ENCODE results near the gene LETMD1. TPM values are rescaled to one million over a fixed set of nuclear protein-coding genes. Genes with fewer than 3 reads are reported as not detected.

Gene LETMD1
- total and polyA plus RNA-seq, 2 of the 13 experiments (the other 11 are each of a cell fraction or from before 2014, with no cell fraction given), result 43.3 to 87.7 TPM

DNA sequence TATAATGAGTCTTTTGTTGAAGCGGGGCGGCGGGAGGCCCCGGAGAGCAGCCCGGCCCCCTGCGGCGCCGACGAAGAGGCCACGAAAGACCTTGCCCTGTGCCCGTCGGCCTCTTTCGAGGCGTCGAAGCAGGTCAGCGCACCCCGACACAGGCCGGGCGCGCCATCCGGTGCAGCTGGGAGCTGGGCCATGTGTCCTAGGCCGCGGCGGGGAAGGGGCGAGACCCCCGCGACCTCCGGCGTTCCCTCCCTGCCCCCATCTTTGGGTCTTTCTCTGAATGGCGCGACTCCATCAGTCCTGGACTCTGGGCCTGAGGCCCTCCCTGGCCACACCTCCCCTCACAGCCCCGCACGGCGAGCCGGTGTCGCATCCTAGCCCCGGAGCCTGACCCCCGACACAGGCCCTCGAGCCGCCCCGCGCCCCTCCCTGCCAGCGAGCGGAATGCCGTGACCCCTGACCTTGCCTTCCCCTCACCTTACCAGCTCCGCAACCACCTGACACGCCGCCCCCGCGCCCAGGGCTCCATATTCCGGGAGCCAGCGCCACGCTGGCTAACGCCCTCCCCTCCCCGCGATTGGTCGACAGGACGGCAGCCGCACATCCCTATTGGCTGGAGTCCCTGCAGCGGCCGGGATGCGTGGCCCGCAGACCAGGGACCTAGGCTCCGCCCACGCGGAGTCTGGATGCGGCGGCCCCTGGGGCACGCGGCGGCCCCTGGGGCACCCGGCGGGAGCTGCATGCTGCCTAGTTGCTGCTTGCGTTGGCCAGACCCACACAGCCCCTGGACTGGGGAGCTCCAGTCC lies 22.1 kb upstream of the LETMD1 start, which contains the start of gene SLC11A2 (continued):
- TF ChIP-seq, protein P1, sequence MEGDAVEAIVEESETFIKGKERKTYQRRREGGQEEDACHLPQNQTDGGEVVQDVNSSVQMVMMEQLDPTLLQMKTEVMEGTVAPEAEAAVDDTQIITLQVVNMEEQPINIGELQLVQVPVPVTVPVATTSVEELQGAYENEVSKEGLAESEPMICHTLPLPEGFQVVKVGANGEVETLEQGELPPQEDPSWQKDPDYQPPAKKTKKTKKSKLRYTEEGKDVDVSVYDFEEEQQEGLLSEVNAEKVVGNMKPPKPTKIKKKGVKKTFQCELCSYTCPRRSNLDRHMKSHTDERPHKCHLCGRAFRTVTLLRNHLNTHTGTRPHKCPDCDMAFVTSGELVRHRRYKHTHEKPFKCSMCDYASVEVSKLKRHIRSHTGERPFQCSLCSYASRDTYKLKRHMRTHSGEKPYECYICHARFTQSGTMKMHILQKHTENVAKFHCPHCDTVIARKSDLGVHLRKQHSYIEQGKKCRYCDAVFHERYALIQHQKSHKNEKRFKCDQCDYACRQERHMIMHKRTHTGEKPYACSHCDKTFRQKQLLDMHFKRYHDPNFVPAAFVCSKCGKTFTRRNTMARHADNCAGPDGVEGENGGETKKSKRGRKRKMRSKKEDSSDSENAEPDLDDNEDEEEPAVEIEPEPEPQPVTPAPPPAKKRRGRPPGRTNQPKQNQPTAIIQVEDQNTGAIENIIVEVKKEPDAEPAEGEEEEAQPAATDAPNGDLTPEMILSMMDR (CRISPR knock-in tag; IDR thresholded peaks at IDR 0.05), result peak; percentile 8
- TF ChIP-seq GRHL1 (CRISPR knock-in tag; conservative IDR thresholded peaks at IDR 0.05) (no peak), MLLT10 (CRISPR knock-in tag; IDR thresholded peaks at IDR 0.05) (no peak), TEAD2 (CRISPR knock-in tag; IDR thresholded peaks at IDR 0.05) (no peak), TCF12 (IDR thresholded peaks at IDR 0.05) (no peak), TCF12 (CRISPR knock-in tag; IDR thresholded peaks at IDR 0.05) (peak; percentile 85), CENPX (CRISPR knock-in tag; IDR thresholded peaks at IDR 0.05) (no peak), ZNF280B (CRISPR knock-in tag; IDR thresholded peaks at IDR 0.05; ENCODE audit: borderline replicate concordance) (peak; percentile 55; the same call in 1 of the 2 replicates), ARHGAP35 (CRISPR knock-in tag; IDR thresholded peaks at IDR 0.05; ENCODE audit: borderline replicate concordance) (peak; percentile 83), ZNF782 (CRISPR knock-in tag; IDR thresholded peaks at IDR 0.05; ENCODE audit: borderline replicate concordance) (no peak), SMYD3 (CRISPR knock-in tag; IDR thresholded peaks at IDR 0.05) (peak; percentile 91), CC2D1A (CRISPR knock-in tag; IDR thresholded peaks at IDR 0.05) (no peak), GFI1 (CRISPR knock-in tag; IDR thresholded peaks at IDR 0.05; ENCODE audit: borderline replicate concordance) (no peak), ZNF362 (CRISPR knock-in tag; IDR thresholded peaks at IDR 0.05; ENCODE audit: borderline replicate concordance) (no peak), MTF2 (CRISPR knock-in tag; IDR thresholded peaks at IDR 0.05; ENCODE audit: borderline replicate concordance) (peak; percentile 35; the same call in 1 of the 2 replicates), MAFF (IDR thresholded peaks at IDR 0.05; ENCODE audit: low read depth, low read length) (no peak), SP1 (IDR thresholded peaks at IDR 0.05) (no peak), SP1 (CRISPR knock-in tag; IDR thresholded peaks at IDR 0.05) (peak; percentile 75; the same call in 1 of the 2 replicates), ZNF607 (CRISPR knock-in tag; IDR thresholded peaks at IDR 0.05; ENCODE audit: borderline replicate concordance) (peak; percentile 97), SOX5 (CRISPR knock-in tag; IDR thresholded peaks at IDR 0.05; ENCODE audit: borderline replicate concordance) (peak; percentile 66), ZNF224 (CRISPR knock-in tag; IDR thresholded peaks at IDR 0.05) (no peak)
- TF ChIP-seq, protein P2, sequence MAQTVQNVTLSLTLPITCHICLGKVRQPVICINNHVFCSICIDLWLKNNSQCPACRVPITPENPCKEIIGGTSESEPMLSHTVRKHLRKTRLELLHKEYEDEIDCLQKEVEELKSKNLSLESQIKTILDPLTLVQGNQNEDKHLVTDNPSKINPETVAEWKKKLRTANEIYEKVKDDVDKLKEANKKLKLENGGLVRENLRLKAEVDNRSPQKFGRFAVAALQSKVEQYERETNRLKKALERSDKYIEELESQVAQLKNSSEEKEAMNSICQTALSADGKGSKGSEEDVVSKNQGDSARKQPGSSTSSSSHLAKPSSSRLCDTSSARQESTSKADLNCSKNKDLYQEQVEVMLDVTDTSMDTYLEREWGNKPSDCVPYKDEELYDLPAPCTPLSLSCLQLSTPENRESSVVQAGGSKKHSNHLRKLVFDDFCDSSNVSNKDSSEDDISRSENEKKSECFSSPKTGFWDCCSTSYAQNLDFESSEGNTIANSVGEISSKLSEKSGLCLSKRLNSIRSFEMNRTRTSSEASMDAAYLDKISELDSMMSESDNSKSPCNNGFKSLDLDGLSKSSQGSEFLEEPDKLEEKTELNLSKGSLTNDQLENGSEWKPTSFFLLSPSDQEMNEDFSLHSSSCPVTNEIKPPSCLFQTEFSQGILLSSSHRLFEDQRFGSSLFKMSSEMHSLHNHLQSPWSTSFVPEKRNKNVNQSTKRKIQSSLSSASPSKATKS (CRISPR knock-in tag; IDR thresholded peaks at IDR 0.05), result no peak
